Heart left ventricle (tissue), 16 donors: ENCODE measurements around the gene RNF5. TPM values are rescaled to one million over a fixed set of nuclear protein-coding genes. Genes with fewer than 3 reads are reported as not detected.

Experiments
- ATAC-seq, 4 donors: fragments of 200-7000 bp; cut with Tn5 transposase; one replicate each; pipeline ENCODE4 v1.9.1; 2020 to 2022; ENCODE audit warnings: moderate library complexity in 4 of 4, mild to moderate bottlenecking in 3 of 4, moderate number of reproducible peaks in 1 of 4
- DNase-seq, 5 donors: peaks; one replicate each; pipeline ENCODE4 v3.0.0-alpha.2; 2020
- H3K27ac ChIP-seq, 12 donors: fragments of 200-600 bp; sonication (generic) in 4 of 12; one replicate each; pipeline versions ENCODE4 v1.5.0 to v1.8.0; 2016 to 2022; ENCODE audit warnings: mild to moderate bottlenecking in 2 of 12
- H3K27me3 ChIP-seq, 9 donors: fragments of 200-600 bp; sonication (generic) in 2 of 9; one replicate each; pipeline versions ENCODE4 v1.5.1 to v1.8.0; 2016 to 2022; ENCODE audit warnings: mild to moderate bottlenecking in 3 of 9
- H3K36me3 ChIP-seq, 9 donors: fragments of 200-600 bp; sonication (generic) in 2 of 9; one replicate each; pipeline versions ENCODE4 v1.5.0 to v1.8.0; 2018 to 2022; ENCODE audit warnings: mild to moderate bottlenecking in 2 of 9
- H3K4me1 ChIP-seq, 12 donors: fragments of 200-600 bp; sonication (generic) in 4 of 12; one replicate each; pipeline versions ENCODE4 v1.5.0 to v1.8.0; 2016 to 2022; ENCODE audit warnings: mild to moderate bottlenecking in 3 of 12
- H3K4me3 ChIP-seq, 12 donors: fragments of 200-600 bp; sonication (generic) in 4 of 12; one replicate each; pipeline versions ENCODE4 v1.5.0 to v1.8.0; 2017 to 2022; ENCODE audit warnings: mild to moderate bottlenecking in 9 of 12, moderate library complexity in 4 of 12
- H3K9me3 ChIP-seq, 12 donors: fragments of 200-600 bp; sonication (generic) in 4 of 12; one replicate each; pipeline versions ENCODE4 v1.5.0 to v1.8.0; 2016 to 2022; ENCODE audit warnings: mild to moderate bottlenecking in 1 of 12
- CTCF ChIP-seq, 12 donors: fragments of 200-600 bp; sonication (generic) in 4 of 12; IDR thresholded peaks; one replicate each; pipeline versions ENCODE4 v1.5.0 to v1.8.0; 2018 to 2022; ENCODE audit warnings: antibody characterized with exemption in 12 of 12, mild to moderate bottlenecking in 5 of 12
- POLR2A ChIP-seq, 2 donors: fragments of 450-650 bp; IDR thresholded peaks; one replicate each; pipeline ENCODE4 v1.6.1; 2017; ENCODE audit warnings: antibody characterized with exemption in 2 of 2, mild to moderate bottlenecking in 2 of 2, moderate library complexity in 2 of 2
- WGBS, 4 donors: extraction: QIAGEN DNeasy Blood & Tissue Kit in 2 of 4; methylation state at CpG; one replicate each; pipeline versions ENCODE4 v1.1.5 to v1.1.7; 2013 to 2018; 5-methylcytosine and 5-hydroxymethylcytosine counted together
- intact Hi-C, 10 donors: fragments of 100-400 bp; cut with DNase I; formaldehyde crosslinking; loops; one replicate each; pipeline versions ENCODE4 v1.11.1 to v1.14.2; 2022
- polyA plus RNA-seq, 2 donors: library from polyadenylated mRNA; stranded (reverse); fragments of 200-250 nt; gene quantifications; one replicate each; pipeline ENCODE4 v1.2.3, GENCODE V29; 2013
- total RNA-seq, 9 donors: library from RNA; depleted of rRNA in 2 of 9; stranded (reverse); fragments of >200 nt in 2 of 9; fragmentation: NEBNext Ultra II Directional in 3 of 9; extraction: Animal tissue kit (Norgen Biotek cat#: 25700) in 3 of 9; gene quantifications; one replicate each; pipeline versions ENCODE4 v1.1.0 to v1.2.4, GENCODE V29; 2016 to 2023
- donor health status: ischemic (EF 13 %, LVEDD 7.1; RV severe dilation, severe dysfunction).
- donor health status: healthy with polysubstance abuse.
- donor health status: DM: no; HTN: yes; CAD: no.
- donor health status: DM: no; HTN: no; CAD: no.
- donor health status: ischemic (EF 25% LVEDD 6.9; RV normal size, moderate dysfunction).
- donor health status: ischemic (EF 25% LVEDD 5.7; RV mildly dilated, moderate dysfunction).
- donor health status: healthy.
- donor health status: DM: yes; HTN: yes; CAD: no.
- donor health status: ischemic (EF 35%, LVEDD 5.7; RV mildly dilated, moderate dysfunction).
- donor health status: nonischemic (EF 11% LVEDD 7.7; RV severe dilation, severe dysfunction).
- donor health status: DM: yes; HTN: yes; CAD: no.
- donor health status: PGD.
- donor health status: ischemic (EF 29% LVEDD 5.4; RV normal size, mild dysfunction).
- donor health status: nonischemic (EF 23%, LVEDD 6.1; RV moderate dilation, normal function).

The RNF5 gene
- total and polyA plus RNA-seq, 11 donors, result 62.7 to 136 (median 89.9) TPM

- peaks cover 0 to 59% (median 45%) of the 10 kb centered on the region in 9 donors for H3K36me3 ChIP-seq
- intact Hi-C loops, result loop anchor here in 2 of 10 donors (10.0 kb wide), 2 partner anchors 72 to 112 kb away; no protein-coding TSS in a partner anchor
- WGBS, 4 donors, result 92 to 93% (median 92%) methylated on average over 9 of the region's 9 CpGs
These were observed 21.3 kb upstream of the RNF5 start for GRCh38 chr6:32156891-32157290.

DNA sequence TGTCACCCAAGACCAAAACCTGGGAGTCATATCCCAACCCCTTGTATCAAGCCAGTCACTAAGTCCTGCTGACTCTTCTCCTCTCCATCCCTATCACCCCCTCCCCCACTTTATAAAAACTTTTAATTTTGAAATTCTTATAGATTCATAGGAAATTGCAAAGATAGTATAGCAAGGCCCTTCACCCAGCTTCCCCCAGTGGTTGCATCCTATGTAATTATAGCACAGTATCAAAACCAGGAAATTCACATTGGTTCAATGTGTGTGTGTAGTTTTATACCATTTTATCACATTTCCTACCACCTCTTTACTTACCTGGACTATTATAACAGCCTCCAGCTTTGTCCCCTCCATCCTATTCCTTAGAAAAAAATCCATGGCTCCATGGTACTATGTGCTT lies 20.2 kb upstream of the RNF5 start:
- H3K27ac ChIP-seq, result no peak overlapping the region
- H3K4me3 ChIP-seq, result no peak overlapping the region
- peaks cover 0 to 4% (median 0%) of the 10 kb centered on the region in 9 donors for H3K27me3 ChIP-seq
- intact Hi-C loops, result loop anchor here in 2 of 10 donors (10.0 kb wide), 2 partner anchors 73 to 113 kb away; no protein-coding TSS in a partner anchor
- ATAC-seq (no peak), DNase-seq (no peak)
- H3K4me1 ChIP-seq, result peaks cover 6 to 23% (median 13%) of the 10 kb centered on the region in 12 donors
- H3K9me3 ChIP-seq, result no peaks in the 10 kb centered on the region
- peaks cover 0 to 70% (median 54%) of the 10 kb centered on the region in 9 donors for H3K36me3 ChIP-seq
- TF ChIP-seq CTCF (IDR thresholded peaks at IDR 0.05), result no peak
- TF ChIP-seq POLR2A (IDR thresholded peaks at IDR 0.05), result no peak

More at GRCh38 chr6:32156891-32157290, 21.3 kb upstream of the RNF5 start:
- Histone ChIP-seq H3K27me3 (peaks cover 0 to 14% (median 0%) of the 10 kb centered on the region in 9 donors), H3K27ac (no peak overlapping the region), H3K4me3 (no peak overlapping the region), H3K4me1 (peaks cover 6 to 34% (median 20%) of the 10 kb centered on the region in 12 donors), H3K9me3 (no peaks in the 10 kb centered on the region)
- TF ChIP-seq POLR2A (IDR thresholded peaks at IDR 0.05), result no peak
- no peak for TF ChIP-seq CTCF (IDR thresholded peaks at IDR 0.05)
- DNase-seq (no peak), ATAC-seq (no peak)

DNA sequence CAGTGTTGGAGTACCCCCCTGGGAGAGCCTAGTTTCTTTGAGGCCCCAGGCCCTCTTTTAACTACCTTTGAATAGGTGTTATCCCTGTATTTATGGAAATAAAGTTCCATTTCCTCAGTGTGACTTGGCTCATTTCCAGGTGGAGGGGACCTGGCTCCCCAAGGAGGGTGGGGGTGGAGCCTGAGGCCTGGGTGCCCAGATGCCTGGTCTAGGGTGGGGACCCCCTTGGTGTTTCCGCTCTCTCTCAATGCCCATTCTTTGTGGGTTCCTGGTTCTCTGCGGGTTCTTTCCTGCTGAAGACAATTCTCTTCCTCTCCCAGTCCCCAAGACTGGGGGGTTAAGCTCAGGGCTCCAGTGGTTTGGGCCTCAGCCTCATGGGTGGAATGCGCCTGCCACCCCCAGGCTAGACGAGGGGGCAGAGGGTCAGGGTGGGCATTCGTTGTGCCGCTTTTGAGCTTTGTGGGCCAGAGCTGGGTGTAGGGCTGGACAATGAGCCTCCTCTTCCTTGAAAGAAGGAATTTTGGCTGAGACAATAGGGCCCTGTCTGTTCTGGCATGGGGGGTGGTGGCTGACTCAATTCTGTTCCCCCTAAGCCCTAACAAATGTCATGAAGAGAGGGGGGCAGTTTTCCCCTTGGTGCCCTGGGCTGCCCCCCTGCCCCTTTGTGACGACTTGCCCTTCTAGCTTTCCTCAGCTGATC lies 14.5 kb upstream of the RNF5 start:
- ATAC-seq (peak in 3 of 4 donors; percentile 29 to 59 (median 40)), DNase-seq (no peak)
- no peak overlapping the region for H3K4me3 ChIP-seq
- peaks cover 0 to 85% (median 53%) of the 10 kb centered on the region in 9 donors for H3K36me3 ChIP-seq
- WGBS, 4 donors, result 84 to 93% (median 87%) methylated on average over 7 of the region's 7 CpGs
- peak overlapping the region in 11 of 12 donors; percentile 12 to 81 (median 60) for H3K27ac ChIP-seq
- H3K4me1 ChIP-seq, result no peaks in the 10 kb centered on the region
- TF ChIP-seq CTCF (IDR thresholded peaks at IDR 0.05) (peak in 1 of 12 donors; percentile 8), POLR2A (IDR thresholded peaks at IDR 0.05) (no peak)
- H3K27me3 ChIP-seq, result no peaks in the 10 kb centered on the region
- intact Hi-C loops, result no loop called here
- no peaks in the 10 kb centered on the region for H3K9me3 ChIP-seq

GRCh38 chr6:32164295-32164694 lies 13.9 kb upstream of the RNF5 start, which contains the start of gene EGFL8:
EGFL8 (plus strand) TSS chr6:32164595; CDS start chr6:32166166, 1,571 bp downstream.
- TF ChIP-seq CTCF (IDR thresholded peaks at IDR 0.05) (no peak), POLR2A (IDR thresholded peaks at IDR 0.05) (no peak)
- no peaks in the 10 kb centered on the region for H3K27me3 ChIP-seq
- H3K36me3 ChIP-seq, result peaks cover 0 to 83% (median 55%) of the 10 kb centered on the region in 9 donors
- H3K4me3 ChIP-seq, result no peak within 1 kb of the TSS
- no peak for DNase-seq
- H3K4me1 ChIP-seq, result no peaks in the 10 kb centered on the region
- H3K27ac ChIP-seq, result peak within 1 kb of the TSS in 11 of 12 donors; percentile 12 to 81 (median 60)
- no peaks in the 10 kb centered on the region for H3K9me3 ChIP-seq
- ATAC-seq, result no peak
- intact Hi-C loops, result no loop called here
